ENCODE data around the gene SUCLG1.
"Not testable (repeated sequence)": the region's sequence is repeated elsewhere in the genome, so short reads cannot be mapped to it uniquely, and the experiment has no call there.

The SUCLG1 gene

GRCh38 chr2:84421791-84422190 lies 37.3 kb downstream of the SUCLG1 start:
- TF ChIP-seq POLR2A (IDR thresholded peaks at IDR 0.05; ENCODE audit: low read length) = no peak
- no peak for TF ChIP-seq GATA1 (IDR thresholded peaks at IDR 0.05; ENCODE audit: low read depth, low read length)
- no peak for DNase-seq

- TF ChIP-seq GATA1 (IDR thresholded peaks at IDR 0.05; ENCODE audit: low read depth, low read length) (no peak), POLR2A (IDR thresholded peaks at IDR 0.05; ENCODE audit: low read length) (no peak)
- no peak for DNase-seq
These were observed 37.9 kb downstream of the SUCLG1 start for GRCh38 chr2:84421197-84421596.

- DNase-seq = no peak
These were observed 41.5 kb downstream of the SUCLG1 start for GRCh38 chr2:84417453-84418145.

GRCh38 chr2:84409531-84409930 lies 49.5 kb downstream of the SUCLG1 start:
- no peak for TF ChIP-seq GATA1 (IDR thresholded peaks at IDR 0.05; ENCODE audit: low read depth, low read length)
- TF ChIP-seq POLR2A (IDR thresholded peaks at IDR 0.05; ENCODE audit: low read length) = no peak
- DNase-seq = no peak

More at GRCh38 chr2:84417453-84418145, 41.5 kb downstream of the SUCLG1 start:
- TF ChIP-seq POLR2A (IDR thresholded peaks at IDR 0.05; ENCODE audit: low read length) = no peak

GRCh38 chr2:84402111-84402510 lies 57.0 kb downstream of the SUCLG1 start:
- DNase-seq = not testable (repeated sequence)

GRCh38 chr2:84399839-84400238 lies 59.2 kb downstream of the SUCLG1 start:
- DNase-seq = not testable (repeated sequence)

GRCh38 chr2:84395820-84396219 lies 63.3 kb downstream of the SUCLG1 start:
- no peak for TF ChIP-seq POLR2A (IDR thresholded peaks at IDR 0.05; ENCODE audit: low read length)
- no peak for TF ChIP-seq GATA1 (IDR thresholded peaks at IDR 0.05; ENCODE audit: low read depth, low read length)
- DNase-seq = no peak

- no peak for TF ChIP-seq GATA1 (IDR thresholded peaks at IDR 0.05; ENCODE audit: low read depth, low read length)
- no peak for TF ChIP-seq POLR2A (IDR thresholded peaks at IDR 0.05; ENCODE audit: low read length)
- no peak for DNase-seq
These were observed 64.5 kb downstream of the SUCLG1 start for GRCh38 chr2:84394628-84395027.

- TF ChIP-seq POLR2A (IDR thresholded peaks at IDR 0.05; ENCODE audit: low read length) = no peak
- no peak for TF ChIP-seq GATA1 (IDR thresholded peaks at IDR 0.05; ENCODE audit: low read depth, low read length)
- no peak for DNase-seq
These were observed 65.3 kb downstream of the SUCLG1 start for GRCh38 chr2:84393829-84394228.

GRCh38 chr2:84389794-84390193 lies 69.3 kb downstream of the SUCLG1 start:
- TF ChIP-seq GATA1 (IDR thresholded peaks at IDR 0.05; ENCODE audit: low read depth, low read length) (no peak), POLR2A (IDR thresholded peaks at IDR 0.05; ENCODE audit: low read length) (no peak)
- DNase-seq = no peak

- no peak for DNase-seq
- TF ChIP-seq POLR2A (IDR thresholded peaks at IDR 0.05; ENCODE audit: low read length) = no peak
- TF ChIP-seq GATA1 (IDR thresholded peaks at IDR 0.05; ENCODE audit: low read depth, low read length) = no peak
These were observed 70.1 kb downstream of the SUCLG1 start for GRCh38 chr2:84388921-84389490.

- no peak for DNase-seq
- no peak for TF ChIP-seq GATA1 (IDR thresholded peaks at IDR 0.05; ENCODE audit: low read depth, low read length)
- no peak for TF ChIP-seq POLR2A (IDR thresholded peaks at IDR 0.05; ENCODE audit: low read length)
These were observed 70.9 kb downstream of the SUCLG1 start for GRCh38 chr2:84388133-84388532.

- no peak for DNase-seq
- TF ChIP-seq GATA1 (IDR thresholded peaks at IDR 0.05; ENCODE audit: low read depth, low read length) (no peak), POLR2A (IDR thresholded peaks at IDR 0.05; ENCODE audit: low read length) (no peak)
These were observed 72.6 kb downstream of the SUCLG1 start for GRCh38 chr2:84386336-84387040.

GRCh38 chr2:84383271-84383670 lies 75.8 kb downstream of the SUCLG1 start:
- DNase-seq = no peak
- no peak for TF ChIP-seq POLR2A (IDR thresholded peaks at IDR 0.05; ENCODE audit: low read length)
- TF ChIP-seq GATA1 (IDR thresholded peaks at IDR 0.05; ENCODE audit: low read depth, low read length) = no peak

- no peak for DNase-seq
- TF ChIP-seq POLR2A (IDR thresholded peaks at IDR 0.05; ENCODE audit: low read length) (no peak), GATA1 (IDR thresholded peaks at IDR 0.05; ENCODE audit: low read depth, low read length) (no peak)
These were observed 78.2 kb downstream of the SUCLG1 start for GRCh38 chr2:84380875-84381274.

Measured in erythroblast (primary cell).